GM21515 (cell line): ENCODE measurements around the gene STRIP1.

Experiments used
- ATAC-seq: cut with Tn5 transposase; IDR thresholded peaks from one replicate; pipeline ENCODE4 v1.9.1; 2021; ENCODE audit not compliant: unreplicated experiment

STRIP1 gene

GRCh38 chr1:110091381-110091780 is 57.0 kb downstream of the STRIP1 start:
- ATAC-seq, result no peak

GRCh38 chr1:110091791-110092190 is 57.4 kb downstream of the STRIP1 start:
- no peak for ATAC-seq

DNA sequence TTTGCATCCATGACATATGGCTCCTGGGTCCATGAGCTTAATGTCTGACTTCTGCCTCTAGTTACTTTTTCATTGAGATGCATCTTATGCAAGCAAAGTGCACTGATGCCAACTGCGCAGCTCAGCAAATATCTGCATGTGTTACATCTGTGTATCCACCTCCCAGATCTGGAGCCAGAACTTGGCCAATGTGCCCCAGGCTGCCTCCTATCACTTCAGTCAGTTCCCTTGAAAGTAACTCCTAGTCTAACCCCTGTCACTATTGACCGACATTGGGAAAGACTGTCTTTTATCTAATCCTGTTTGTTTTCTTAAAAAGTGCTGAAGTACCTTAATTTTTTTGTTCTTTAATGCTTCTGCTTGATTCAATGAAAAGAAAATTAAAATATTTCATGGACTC is 58.6 kb downstream of the STRIP1 start:
- no peak for ATAC-seq

- no peak for ATAC-seq
Measured at GRCh38 chr1:110094931-110095654, 60.7 kb downstream of the STRIP1 start.

DNA sequence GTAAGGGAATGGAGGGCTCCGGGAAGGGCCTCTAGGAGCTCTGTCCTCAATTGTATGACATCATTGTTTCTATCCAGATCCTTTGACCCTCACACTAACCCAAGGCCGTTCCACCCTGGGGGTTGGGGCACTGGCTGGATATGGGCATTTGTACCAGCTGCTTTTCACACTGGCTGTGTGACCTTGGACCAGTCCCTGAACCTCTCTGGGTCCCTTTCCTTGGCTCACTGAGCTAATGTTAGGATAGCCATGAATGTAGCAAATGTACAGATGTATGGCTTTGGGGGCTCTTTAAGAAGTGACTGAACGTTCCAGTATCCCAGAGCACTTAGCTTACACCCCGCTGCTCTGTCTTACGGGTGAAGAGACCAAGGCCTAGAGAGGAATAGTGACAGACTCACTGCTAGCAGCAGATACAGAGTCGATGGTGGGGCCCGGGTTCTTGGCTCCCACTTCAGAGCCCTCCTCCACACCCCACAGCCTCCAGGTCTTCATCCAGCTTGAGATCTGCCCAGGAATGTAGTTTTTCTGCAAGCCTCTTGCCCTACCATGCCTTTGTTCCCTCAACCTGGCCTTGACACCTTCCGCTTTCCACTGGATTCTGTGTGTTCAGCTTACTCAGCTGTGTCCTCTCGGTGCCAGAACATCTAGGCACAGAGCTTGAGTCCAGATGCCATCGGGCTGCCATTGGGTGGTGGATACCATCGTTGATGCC is 63.2 kb downstream of the STRIP1 start:
- ATAC-seq, result no peak

GRCh38 chr1:110098222-110099026 is 64.0 kb downstream of the STRIP1 start:
- ATAC-seq, result no peak

DNA sequence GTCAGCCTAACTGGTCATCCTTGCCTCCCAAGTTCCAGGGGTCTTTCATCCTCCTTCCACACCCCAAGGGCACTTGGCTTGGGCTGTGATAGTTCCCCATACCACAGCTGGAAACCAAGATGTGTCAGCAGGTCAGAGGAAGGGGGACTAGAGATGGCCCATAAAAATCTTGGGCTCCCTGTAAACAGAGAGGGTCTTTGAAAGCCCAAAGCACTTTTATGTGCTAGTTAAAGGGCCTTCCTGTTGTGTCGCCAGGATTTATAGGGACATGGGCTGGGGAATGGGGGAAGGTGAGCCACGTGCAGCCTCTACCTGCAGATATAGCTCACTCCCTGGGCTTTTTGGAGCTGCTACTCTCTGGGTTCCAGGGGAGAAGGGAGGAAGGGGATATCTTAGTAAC is 65.9 kb downstream of the STRIP1 start:
- ATAC-seq, result no peak

GRCh38 chr1:110102081-110102480 is 67.7 kb downstream of the STRIP1 start:
- ATAC-seq, result no peak
